ENCODE data around the gene DCAF6.
A peak's percentile ranks its signal among the peaks of the same experiment; 100 is the strongest.
"Not testable (repeated sequence)": the region's sequence is repeated elsewhere in the genome, so short reads cannot be mapped to it uniquely, and the experiment has no call there.

The DCAF6 gene

GRCh38 chr1:168032029-168032428, 95.5 kb downstream of the DCAF6 start:
- no peak for DNase-seq

- DNase-seq = no peak
Observed at GRCh38 chr1:168035345-168035744, 98.9 kb downstream of the DCAF6 start.

- DNase-seq = no peak
Observed at GRCh38 chr1:168042362-168042761, 105.9 kb downstream of the DCAF6 start.

- DNase-seq = no peak
Observed at GRCh38 chr1:168045311-168045710, 108.8 kb downstream of the DCAF6 start.

- DNase-seq = no peak
Observed at GRCh38 chr1:168050307-168050706, 113.8 kb downstream of the DCAF6 start.

GRCh38 chr1:168050880-168051279, 114.4 kb downstream of the DCAF6 start:
- DNase-seq = no peak

GRCh38 chr1:168053681-168054080, 117.2 kb downstream of the DCAF6 start:
- DNase-seq = no peak

- no peak for DNase-seq
Observed at GRCh38 chr1:168054117-168054516, 117.6 kb downstream of the DCAF6 start.

GRCh38 chr1:168056152-168056551, 119.7 kb downstream of the DCAF6 start:
- not testable (repeated sequence) for DNase-seq

GRCh38 chr1:168057355-168057754, 120.9 kb downstream of the DCAF6 start:
- no peak for DNase-seq

- DNase-seq = no peak
Observed at GRCh38 chr1:168057921-168058320, 121.4 kb downstream of the DCAF6 start.

GRCh38 chr1:168064216-168064615, 127.7 kb downstream of the DCAF6 start:
- no peak for DNase-seq

- DNase-seq = no peak
Observed at GRCh38 chr1:168065506-168065905, 129.0 kb downstream of the DCAF6 start.

- DNase-seq = no peak
Observed at GRCh38 chr1:168069384-168069783, 132.9 kb downstream of the DCAF6 start.

GRCh38 chr1:168079761-168080160, 143.3 kb downstream of the DCAF6 start:
- DNase-seq = no peak

- no peak for DNase-seq
Observed at GRCh38 chr1:168081373-168082007, 145.0 kb downstream of the DCAF6 start.

GRCh38 chr1:168082008-168082876, 145.8 kb downstream of the DCAF6 start:
- DNase-seq = peak; percentile 68

- no peak for DNase-seq
Observed at GRCh38 chr1:168083456-168084325, 147.2 kb downstream of the DCAF6 start.

- DNase-seq = peak; percentile 64
Observed at GRCh38 chr1:168084396-168085231, 148.1 kb downstream of the DCAF6 start.

- DNase-seq = no peak
Observed at GRCh38 chr1:168085401-168085872, 149.0 kb downstream of the DCAF6 start.

- DNase-seq = no peak
Observed at GRCh38 chr1:168086438-168086837, 150.0 kb downstream of the DCAF6 start.

- no peak for DNase-seq
Observed at GRCh38 chr1:168087696-168088095, 151.2 kb downstream of the DCAF6 start.

Data from retina (tissue), 1 donor.